ENCODE measurements around the gene GUK1.

GUK1 gene

DNA sequence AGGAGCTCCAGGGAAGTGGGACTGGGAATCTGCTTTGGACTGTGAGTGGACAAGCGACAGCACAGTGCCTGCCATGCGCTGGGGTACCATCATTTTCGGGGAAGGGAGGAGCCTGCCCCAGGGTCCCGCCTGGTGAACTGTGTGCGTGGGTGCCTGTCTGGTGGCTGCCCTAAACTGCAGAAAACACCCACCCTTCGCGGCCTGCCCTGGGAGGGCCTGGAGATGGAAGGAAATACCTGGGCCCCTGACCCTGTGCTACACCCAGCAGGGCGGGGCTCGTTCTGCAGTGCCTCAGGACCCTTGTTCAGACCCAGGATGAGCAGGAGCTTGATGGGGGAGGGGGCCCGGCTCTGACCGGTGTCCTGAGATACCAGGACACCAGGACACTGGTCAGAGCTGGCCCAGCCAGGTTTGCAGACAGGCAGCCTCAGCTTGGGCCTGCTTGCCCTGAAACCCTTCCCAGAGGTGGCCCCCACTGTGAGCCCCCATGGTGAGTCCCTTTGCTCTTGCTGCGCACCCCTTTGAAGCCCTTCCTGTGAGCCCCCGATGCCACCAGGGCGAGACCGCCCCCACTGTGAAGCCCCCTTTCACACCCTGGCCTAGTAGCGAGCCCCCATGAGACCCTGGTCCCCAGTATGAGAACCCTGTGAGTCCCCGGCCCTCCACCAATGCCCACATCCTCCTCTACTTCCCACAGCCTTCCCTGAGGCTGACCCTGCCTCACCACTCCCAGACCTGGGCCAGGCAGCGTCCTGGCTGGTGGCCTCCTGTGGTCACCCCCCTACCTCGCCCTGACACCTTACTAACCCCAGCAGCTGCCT lies 12.2 kb downstream of the GUK1 start:
- no peak for DNase-seq

GRCh38 chr1:228152918-228153258 lies 12.8 kb downstream of the GUK1 start:
- no peak for DNase-seq

GRCh38 chr1:228154021-228154669 lies 14.1 kb downstream of the GUK1 start:
- no peak for DNase-seq

- no peak for DNase-seq
Measured at GRCh38 chr1:228154670-228155571, 14.8 kb downstream of the GUK1 start.

DNA sequence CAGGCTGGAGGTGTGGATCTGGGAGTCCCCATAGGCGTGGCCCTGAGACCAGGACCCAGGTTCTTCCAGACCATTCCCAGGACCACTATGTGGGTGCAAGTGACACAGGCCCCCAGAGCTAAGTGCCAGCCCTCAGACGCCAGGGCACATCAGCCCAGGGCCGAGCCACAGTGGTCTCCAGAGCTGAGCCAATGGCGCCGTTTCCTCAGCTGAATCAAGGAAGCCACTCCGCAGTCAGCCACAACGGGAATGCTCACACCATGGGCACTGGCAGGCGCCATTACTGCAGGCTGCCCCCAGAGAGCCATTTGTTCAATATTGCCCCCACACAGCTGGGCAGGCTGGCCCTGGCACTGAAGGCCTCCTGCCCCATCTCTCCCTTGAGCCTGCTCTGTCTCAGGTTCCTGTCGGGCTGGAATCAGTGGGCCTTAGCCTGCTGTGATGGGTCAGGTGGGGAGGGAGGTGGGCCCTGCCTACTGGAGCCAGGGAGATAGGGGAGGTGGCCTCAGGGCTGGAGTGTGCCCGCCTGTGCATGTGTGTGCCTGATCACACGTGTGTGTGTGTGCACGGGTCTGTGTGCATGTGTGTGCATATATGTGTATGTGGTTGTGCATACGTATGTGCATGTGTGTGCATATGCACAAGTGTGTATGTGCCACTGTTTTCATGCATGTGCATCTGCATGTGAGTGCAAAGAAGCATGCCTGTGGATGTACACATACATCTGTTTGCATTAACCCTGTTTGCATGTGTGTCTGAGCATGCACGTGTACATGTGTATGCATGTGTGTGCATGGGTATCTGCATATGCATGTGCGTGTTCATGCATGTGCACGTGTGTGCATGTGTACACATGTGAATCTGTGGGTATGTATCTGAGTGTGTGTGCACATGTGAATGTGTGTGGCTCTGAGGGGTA lies 15.8 kb downstream of the GUK1 start:
- DNase-seq, result no peak

DNA sequence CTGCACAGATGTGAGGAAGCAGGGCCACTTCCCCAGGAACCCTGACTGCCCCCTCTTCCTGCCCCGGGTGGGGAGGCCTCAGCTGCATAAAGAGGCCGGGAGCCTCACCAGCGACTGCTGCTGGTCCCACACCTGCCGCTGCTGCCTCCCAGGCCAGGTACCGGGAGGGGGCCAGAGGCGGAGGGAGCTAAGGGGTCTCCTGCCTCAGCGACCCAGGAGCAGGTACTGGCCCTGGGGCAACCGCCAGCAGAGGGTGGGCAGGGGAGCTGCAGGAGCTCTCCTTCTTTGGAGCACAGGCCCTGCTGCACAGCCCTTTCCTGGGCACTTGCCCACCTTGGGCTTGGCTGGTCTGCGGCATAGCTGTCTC lies 16.4 kb downstream of the GUK1 start:
- no peak for DNase-seq

DNA sequence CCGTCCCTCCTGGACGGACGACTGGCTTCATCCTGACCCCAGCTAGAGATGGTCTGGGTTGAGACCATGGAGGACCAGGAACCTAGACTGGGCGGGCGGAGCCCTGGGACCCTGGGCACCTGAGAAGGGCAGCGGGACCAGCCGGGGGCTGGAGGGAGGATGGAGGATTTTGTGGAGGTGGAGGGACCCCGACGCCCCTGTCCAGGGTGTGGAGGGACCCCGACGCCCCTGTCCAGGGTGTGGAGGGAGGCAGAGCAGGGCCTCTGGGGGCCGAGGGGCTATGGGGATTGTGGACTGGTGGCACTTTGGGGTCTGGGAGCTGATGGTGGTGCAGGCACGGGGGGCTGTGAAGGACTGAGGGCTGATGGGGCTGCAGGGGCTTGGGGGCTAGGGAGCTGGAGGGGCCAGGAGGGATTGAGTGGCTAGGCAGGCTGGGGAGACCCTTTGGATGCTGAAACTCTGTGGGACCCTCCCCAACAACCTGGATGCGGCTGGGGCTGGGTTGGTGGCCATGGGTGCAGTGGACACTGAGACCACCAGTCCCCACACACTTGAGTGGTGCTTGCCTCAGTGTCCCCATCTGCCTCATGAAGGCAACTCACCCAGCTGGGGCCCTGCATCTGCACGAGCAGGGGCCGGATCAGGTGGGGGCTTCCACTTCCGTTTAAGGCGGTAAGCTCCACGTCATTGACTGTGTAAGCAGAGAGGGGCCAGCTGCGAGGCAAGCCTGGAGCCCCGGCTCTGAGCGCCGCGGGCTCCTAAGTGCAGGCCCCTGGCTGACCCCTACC lies 17.1 kb downstream of the GUK1 start:
- DNase-seq, result no peak

DNA sequence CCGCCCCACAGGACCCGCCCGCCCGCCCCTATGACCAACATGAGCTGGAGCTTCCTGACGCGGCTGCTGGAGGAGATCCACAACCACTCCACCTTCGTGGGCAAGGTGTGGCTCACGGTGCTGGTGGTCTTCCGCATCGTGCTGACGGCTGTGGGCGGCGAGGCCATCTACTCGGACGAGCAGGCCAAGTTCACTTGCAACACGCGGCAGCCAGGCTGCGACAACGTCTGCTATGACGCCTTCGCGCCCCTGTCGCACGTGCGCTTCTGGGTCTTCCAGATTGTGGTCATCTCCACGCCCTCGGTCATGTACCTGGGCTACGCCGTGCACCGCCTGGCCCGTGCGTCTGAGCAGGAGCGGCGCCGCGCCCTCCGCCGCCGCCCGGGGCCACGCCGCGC lies 17.6 kb downstream of the GUK1 start:
- DNase-seq, result no peak

- no peak for DNase-seq
Measured at GRCh38 chr1:228158151-228159007, 18.3 kb downstream of the GUK1 start.

GRCh38 chr1:228159008-228159665 lies 19.1 kb downstream of the GUK1 start:
- no peak for DNase-seq

DNA sequence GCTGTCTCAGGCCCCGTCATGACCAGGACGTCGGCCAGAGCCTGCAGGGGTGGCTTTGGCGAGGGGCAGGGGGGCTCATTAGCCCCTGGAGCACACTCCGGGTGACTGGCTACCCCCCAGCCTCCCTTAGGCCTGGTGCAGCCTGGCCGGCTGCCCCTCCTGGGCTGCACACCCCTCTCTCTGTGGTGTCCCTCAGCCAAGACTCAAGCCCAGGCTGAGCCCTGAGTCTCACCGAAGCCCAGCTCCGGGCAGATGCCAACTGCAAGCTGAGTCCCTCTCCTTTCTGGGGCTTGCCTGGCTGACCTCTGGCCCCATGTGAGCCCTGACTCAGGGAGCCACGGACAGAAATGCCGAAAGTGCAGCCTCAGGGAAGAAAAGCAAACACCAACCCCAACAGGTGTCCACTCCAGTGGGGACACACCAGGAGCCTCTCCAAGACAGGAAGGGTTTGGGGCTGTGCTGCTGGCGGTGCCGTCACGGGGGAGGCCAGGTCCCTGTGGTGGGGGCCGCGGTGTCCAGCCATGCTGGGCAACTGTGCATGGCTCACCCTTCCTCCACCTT lies 20.2 kb downstream of the GUK1 start:
- DNase-seq, result no peak

GRCh38 chr1:228161362-228161761 lies 21.3 kb downstream of the GUK1 start:
- DNase-seq, result no peak

DNA sequence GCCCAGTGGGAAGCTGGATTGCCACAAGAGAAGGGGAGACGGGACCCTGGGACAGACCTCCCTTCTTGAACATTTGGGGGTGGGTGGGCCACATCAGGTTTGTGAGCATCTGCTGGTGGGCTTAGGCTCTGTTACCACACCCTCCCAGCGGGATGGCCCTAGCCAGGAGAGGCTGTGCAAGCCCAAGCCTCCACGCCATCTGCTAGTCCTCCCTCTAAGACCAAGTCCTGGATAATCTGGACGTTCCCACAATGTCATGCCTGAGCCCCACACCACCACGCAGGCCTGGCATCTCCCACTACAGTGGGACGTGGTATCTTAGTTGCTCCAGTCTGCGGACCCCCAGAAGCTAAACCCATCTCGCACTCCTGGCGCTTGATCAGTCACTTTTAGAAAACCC lies 21.8 kb downstream of the GUK1 start:
- no peak for DNase-seq

DNA sequence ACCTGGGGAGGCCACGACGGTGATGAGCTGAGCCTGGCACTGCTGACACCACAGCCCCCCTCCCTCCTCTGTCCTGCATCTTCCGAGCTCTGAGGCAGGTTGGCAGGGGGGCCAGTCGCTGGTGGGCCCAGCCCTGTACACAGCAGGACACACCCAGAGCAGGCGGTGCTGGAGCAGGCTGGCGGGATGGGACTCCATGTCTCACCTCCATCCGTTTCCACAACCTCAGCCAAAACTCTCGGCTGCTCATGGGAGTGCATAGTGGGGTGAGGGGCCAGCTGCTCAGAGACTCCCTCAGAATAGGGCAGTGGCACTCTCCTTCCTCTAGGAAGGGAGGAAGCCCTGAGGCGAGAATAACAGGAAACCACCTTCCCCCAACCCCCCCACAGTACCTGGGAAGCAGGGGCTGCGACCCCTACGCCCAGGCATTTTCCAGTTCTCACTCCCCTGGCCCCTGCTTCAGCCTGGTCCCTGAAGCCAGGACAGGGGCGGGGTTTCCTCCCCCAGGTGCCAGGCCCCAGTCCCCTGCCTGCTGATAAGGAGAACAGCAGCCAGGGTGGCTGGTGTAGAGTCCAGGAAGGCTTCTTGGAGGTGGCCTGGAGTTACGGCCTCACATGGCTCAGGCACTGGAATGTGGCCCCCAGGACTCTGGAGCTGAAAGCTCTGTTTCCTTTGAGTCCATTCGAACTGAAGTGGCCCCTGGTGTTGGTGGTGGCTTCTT lies 22.4 kb downstream of the GUK1 start:
- DNase-seq, result no peak

GRCh38 chr1:228163007-228163753 lies 23.1 kb downstream of the GUK1 start:
- DNase-seq, result no peak

DNA sequence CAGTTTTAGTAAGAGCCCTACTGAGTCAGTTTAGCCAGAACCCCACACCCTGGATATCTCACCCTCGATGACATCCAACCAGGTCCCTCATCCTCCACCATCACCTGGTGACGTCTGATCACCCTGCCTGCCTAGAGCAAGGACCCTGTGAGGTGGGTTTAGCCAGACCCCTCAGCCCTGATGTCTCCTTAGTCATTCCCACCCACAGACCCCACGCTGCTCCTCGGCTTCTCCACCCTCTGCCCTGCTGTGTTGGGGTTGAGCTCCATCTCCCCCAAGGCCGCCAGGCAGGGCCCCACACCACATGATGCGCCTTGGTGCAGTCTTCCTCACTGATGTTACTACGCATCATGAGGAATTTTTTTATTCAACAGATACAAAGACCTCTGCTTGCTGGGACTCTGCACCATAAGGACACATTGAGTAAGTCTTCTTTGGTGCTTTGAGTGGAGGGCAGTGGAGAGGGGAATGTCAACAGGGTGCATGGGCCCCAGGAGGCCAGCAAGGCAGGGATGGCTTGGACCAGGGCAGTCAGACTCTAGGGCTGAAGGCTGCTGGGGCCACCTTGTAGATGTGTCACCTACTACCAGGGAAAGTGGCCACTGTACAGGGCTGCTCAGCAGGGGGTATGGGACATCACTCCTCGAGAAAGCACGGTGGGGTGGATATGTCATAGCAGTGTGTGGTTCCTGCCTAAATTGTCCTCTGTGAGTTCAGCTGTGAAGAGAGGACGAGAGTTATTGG lies 23.9 kb downstream of the GUK1 start:
- no peak for DNase-seq

DNA sequence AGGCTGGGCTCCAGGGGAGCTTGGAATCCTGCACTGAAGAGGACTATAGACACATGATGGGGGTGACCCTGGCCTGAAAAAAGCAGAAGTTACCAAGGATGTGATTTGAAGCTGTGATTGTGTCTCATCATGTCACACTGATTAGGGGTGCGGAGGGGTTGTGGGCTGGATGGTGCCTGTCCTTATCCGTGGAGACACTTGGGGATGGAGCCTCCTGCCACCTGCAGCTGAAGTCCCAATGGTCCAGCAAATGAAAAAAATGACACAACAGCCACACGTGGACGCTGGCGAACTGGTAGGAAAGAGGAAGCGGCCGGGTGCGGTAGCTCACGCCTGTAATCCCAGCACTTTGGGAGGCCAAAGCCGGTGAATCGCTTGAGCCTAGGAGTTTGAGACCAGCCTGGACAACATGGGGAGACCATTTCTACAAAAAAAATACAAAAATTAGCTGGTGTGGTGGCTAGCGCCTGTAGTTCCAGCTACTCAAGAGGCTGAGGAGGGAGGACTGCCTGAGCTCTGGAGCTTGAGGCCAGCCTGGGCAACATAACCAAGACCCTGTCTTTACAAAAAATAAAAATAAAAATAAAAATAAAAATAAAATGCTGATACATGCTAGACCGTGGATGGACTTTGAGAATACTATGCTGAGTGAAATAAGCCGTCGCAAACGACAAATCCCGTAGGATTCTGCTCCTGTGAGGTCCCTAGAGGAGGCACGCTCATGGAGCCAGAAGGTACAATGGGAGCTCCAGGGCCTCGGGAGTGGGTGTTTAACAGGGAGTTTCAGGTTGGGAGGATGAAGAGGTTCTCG lies 24.7 kb downstream of the GUK1 start:
- no peak for DNase-seq

Data from NK-92 treated with Interleukin-12 subunit alpha and Interleukin-12 subunit beta, amount 100 ng/mL, for 24 hours (cell line).